PC-3 (cell line): ENCODE data around the gene STX7.

Experiments
- EZH2 ChIP-seq: fragments of 300-600 bp; sonication (generic); IDR thresholded peaks from one replicate; pipeline ENCODE4 v1.6.1; 2017; ENCODE audit warnings: antibody characterized with exemption, mild to moderate bottlenecking, low read length; ENCODE audit not compliant: unreplicated experiment
- TF ChIP-seq, protein P1 (sequence below): fragments of 300-600 bp; sonication (generic); conservative IDR thresholded peaks from 2 replicates; pipeline ENCODE4 v1.5.1; 2017; ENCODE audit warnings: antibody characterized with exemption, low read depth, mild to moderate bottlenecking, low read length

DNA sequence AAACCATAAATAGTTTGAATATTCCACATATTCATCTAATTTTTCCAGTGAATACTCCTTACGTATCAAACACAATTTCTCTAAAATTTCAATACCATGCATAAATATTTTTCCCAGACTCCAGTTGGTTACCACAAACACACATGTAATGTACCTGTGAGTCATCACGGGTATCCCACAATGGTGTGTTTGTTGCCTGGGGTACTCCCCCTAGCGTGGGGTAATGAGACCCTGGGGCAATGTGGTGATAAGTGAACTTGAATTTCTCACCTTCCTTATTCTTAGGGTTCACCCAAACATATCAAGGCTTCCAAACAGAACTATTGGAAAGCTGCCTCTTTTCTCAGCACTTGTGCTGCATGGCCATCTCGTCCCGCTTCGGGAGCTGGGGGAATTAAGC is 51.0 kb downstream of the STX7 start:
- TF ChIP-seq, protein P1, sequence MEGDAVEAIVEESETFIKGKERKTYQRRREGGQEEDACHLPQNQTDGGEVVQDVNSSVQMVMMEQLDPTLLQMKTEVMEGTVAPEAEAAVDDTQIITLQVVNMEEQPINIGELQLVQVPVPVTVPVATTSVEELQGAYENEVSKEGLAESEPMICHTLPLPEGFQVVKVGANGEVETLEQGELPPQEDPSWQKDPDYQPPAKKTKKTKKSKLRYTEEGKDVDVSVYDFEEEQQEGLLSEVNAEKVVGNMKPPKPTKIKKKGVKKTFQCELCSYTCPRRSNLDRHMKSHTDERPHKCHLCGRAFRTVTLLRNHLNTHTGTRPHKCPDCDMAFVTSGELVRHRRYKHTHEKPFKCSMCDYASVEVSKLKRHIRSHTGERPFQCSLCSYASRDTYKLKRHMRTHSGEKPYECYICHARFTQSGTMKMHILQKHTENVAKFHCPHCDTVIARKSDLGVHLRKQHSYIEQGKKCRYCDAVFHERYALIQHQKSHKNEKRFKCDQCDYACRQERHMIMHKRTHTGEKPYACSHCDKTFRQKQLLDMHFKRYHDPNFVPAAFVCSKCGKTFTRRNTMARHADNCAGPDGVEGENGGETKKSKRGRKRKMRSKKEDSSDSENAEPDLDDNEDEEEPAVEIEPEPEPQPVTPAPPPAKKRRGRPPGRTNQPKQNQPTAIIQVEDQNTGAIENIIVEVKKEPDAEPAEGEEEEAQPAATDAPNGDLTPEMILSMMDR: no peak
- TF ChIP-seq EZH2: no peak
